Neural crest cell (in vitro differentiated cells): ENCODE measurements around the gene SDC4. TPM values are rescaled to one million over a fixed set of nuclear protein-coding genes. Genes with fewer than 3 reads are reported as not detected.

Experiments used
- DNase-seq: peaks from one replicate; pipeline ENCODE4 v3.0.0; 2021; ENCODE audit warnings: low read depth, mixed read lengths, low spot score
- H3K27ac Mint-ChIP-seq: one replicate; pipeline ENCODE4 v1.8.0; 2021; ENCODE audit warnings: mild to moderate bottlenecking, mixed read lengths; ENCODE audit not compliant: unreplicated experiment
- H3K27me3 Mint-ChIP-seq: 2 replicates; pipeline ENCODE4 v1.8.0; 2021; ENCODE audit warnings: low read depth, mild to moderate bottlenecking, mixed read lengths
- H3K36me3 Mint-ChIP-seq: 2 replicates; pipeline ENCODE4 v1.8.0; 2021; ENCODE audit warnings: low read depth, mild to moderate bottlenecking, mixed read lengths
- H3K4me1 Mint-ChIP-seq: 2 replicates; pipeline ENCODE4 v1.8.0; 2021; ENCODE audit warnings: mixed read lengths
- H3K4me3 Mint-ChIP-seq: one replicate; pipeline ENCODE4 v1.8.0; 2021; ENCODE audit warnings: mild to moderate bottlenecking, mixed read lengths
- H3K9me3 Mint-ChIP-seq: 2 replicates; pipeline ENCODE4 v1.8.0; 2021; ENCODE audit warnings: mixed read lengths
- total RNA-seq: library from RNA; stranded (reverse); gene quantifications from 2 replicates; pipeline ENCODE4 v1.2.1, GENCODE V29; 2021
- TF ChIP-seq, protein P1 (sequence below): fragments of 200-600 bp; sonication (generic); conservative IDR thresholded peaks from 2 replicates; pipeline ENCODE4 v1.5.0; 2021; ENCODE audit warnings: antibody characterized with exemption, mild to moderate bottlenecking

The SDC4 gene
- total RNA-seq, 1 donor from 2014 or later: 11.5 TPM

DNA sequence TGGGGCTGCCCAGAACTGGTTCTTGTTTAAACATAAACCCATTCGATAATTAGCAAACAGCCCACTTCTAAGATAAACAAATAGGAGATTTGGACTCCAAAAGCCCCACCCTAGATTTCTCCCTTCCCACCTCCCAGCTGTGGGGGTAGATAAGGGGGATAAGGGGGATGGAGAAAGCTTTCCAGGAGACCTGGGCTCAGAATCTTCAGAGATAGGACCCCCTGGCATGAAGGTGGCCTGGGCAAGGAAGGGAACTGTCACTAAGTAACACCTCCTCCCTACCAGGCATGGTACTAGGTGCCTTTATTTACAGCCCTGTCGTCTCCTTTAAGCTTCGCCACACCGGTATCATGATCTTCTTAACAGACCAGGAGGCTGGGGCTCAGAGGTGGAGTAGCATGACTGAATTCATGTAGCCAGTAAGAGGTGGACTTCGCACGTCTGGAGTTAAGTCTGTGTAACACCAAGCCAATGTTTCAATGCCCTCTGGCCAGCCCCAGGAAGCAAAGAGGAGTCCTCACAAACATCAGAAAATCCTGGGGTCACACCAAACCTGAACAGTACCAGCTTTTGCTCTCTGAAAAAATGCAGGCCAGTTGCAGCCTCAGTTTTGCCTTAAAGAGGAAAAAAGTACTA is 4.6 kb downstream of the SDC4 start:
- H3K36me3 Mint-ChIP-seq: no peaks in the 10 kb centered on the region

DNA sequence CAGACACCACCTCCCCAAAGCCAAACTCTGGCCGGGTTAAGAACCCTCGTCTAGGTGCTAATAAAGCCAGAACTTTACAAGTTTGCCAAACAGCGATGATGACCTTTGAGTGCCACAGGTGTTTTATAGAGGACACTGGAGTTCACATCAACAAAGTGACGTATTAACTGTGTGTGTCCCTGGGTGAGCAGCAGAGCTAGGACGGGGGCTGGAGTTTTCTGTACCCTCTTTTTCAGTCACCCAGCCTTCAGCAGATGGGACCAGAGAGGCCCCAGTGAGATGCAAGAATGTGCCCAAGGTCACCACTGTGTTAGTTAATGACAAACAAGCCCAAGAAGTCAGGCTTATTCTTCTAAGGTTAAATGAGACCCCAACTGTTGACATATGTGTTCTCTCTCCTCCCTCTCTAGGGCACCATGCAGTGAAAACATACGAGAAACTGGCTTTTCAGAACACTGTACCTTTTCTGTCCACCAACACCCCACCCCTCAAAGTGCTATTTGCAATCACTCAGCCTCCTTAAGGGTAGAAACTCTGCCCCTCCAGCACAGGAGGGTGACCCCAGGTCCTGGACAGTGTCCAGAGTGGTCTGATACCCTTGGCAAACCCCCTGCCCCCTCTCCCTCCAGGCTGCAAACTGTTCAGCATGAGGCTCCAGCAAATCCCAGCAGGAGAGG is 5.2 kb downstream of the SDC4 start:
- Mint-ChIP-seq H3K9me3 (no peaks in the 10 kb centered on the region), H3K4me1 (peaks cover 45% of the 10 kb centered on the region), H3K27me3 (peaks cover 9% of the 10 kb centered on the region), H3K4me3 (no peak overlapping the region), H3K27ac (no peak overlapping the region), H3K36me3 (no peaks in the 10 kb centered on the region)
- TF ChIP-seq, protein P1, sequence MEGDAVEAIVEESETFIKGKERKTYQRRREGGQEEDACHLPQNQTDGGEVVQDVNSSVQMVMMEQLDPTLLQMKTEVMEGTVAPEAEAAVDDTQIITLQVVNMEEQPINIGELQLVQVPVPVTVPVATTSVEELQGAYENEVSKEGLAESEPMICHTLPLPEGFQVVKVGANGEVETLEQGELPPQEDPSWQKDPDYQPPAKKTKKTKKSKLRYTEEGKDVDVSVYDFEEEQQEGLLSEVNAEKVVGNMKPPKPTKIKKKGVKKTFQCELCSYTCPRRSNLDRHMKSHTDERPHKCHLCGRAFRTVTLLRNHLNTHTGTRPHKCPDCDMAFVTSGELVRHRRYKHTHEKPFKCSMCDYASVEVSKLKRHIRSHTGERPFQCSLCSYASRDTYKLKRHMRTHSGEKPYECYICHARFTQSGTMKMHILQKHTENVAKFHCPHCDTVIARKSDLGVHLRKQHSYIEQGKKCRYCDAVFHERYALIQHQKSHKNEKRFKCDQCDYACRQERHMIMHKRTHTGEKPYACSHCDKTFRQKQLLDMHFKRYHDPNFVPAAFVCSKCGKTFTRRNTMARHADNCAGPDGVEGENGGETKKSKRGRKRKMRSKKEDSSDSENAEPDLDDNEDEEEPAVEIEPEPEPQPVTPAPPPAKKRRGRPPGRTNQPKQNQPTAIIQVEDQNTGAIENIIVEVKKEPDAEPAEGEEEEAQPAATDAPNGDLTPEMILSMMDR: no peak
- DNase-seq: no peak

More for the DNA sequence above, 4.6 kb downstream of the SDC4 start:
- Mint-ChIP-seq H3K27ac (no peak overlapping the region), H3K4me1 (peaks cover 45% of the 10 kb centered on the region), H3K4me3 (no peak overlapping the region), H3K27me3 (peaks cover 9% of the 10 kb centered on the region), H3K9me3 (no peaks in the 10 kb centered on the region)
- no peak for DNase-seq
- TF ChIP-seq, protein P1: no peak

DNA sequence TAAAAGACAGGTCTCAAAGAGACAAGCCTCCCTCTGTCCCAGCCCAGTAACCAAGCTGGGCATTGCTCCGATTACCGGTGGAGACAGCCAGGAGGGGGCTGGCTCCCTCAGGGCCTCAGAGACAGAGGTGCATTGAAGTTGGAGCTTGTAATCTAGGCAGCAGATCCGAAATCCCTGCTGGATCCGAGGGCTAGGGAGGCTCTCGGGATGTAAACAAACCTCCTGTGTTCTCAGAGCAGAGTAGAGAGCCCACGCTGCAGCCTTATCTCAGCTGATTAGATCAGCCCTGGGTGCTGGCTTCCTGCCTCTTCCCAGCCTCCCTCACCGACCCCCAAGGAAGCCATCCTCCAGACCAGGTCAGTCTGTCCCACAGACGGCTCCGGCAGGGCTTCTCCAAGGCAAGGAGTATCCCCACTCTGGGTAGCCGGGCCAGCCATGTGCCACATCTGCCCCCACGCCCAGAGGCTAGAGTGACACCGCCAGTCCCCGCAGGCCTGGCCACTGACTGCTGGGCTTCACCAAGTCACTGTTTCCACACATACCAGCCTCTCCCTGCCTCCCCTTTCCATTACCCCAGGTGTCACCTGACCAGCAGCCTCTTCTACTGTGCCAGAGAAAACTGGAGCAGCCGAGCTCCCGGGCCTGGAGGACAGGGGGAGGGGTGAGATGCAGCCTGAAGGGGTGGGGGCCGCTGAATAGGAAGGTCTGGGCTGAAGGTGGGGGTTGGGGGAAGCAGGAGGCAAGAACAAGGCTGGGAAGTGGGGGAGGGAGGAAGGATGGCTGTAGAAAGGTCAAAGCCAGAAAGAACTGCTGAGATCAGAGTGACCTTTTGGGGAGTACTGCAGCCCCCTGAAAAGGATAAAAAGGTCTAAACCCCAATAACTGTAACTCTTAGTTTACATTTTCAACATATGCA is 6.0 kb downstream of the SDC4 start:
- no peak overlapping the region for H3K4me3 Mint-ChIP-seq
- peak overlapping the region; percentile 27 for H3K27ac Mint-ChIP-seq
- H3K36me3 Mint-ChIP-seq: no peaks in the 10 kb centered on the region
- no peaks in the 10 kb centered on the region for H3K9me3 Mint-ChIP-seq
- no peak for DNase-seq
- peaks cover 39% of the 10 kb centered on the region for H3K4me1 Mint-ChIP-seq
- H3K27me3 Mint-ChIP-seq: peaks cover 3% of the 10 kb centered on the region
- TF ChIP-seq, protein P1: no peak

DNA sequence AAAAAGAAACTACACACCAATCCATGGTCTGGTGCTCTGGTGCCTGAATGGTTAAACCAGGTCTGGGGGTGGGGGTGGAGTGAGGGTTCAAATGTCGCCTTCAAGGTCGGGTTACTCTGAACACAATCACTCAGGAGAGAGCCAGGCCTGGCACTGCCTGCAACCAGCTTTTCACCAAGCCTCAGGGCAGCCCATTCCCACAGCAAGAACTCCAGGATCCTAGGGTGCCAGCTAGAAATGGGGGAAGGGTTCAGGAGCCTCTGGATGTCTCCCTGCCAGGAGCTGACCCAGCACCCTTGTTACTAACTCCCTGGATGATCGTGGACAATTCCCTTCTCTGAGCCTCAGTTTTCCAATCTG is 6.7 kb downstream of the SDC4 start:
- Mint-ChIP-seq H3K36me3 (no peaks in the 10 kb centered on the region), H3K4me1 (peaks cover 32% of the 10 kb centered on the region), H3K27me3 (no peaks in the 10 kb centered on the region), H3K27ac (no peak overlapping the region), H3K4me3 (no peak overlapping the region), H3K9me3 (no peaks in the 10 kb centered on the region)
- DNase-seq: no peak
- TF ChIP-seq, protein P1: no peak

DNA sequence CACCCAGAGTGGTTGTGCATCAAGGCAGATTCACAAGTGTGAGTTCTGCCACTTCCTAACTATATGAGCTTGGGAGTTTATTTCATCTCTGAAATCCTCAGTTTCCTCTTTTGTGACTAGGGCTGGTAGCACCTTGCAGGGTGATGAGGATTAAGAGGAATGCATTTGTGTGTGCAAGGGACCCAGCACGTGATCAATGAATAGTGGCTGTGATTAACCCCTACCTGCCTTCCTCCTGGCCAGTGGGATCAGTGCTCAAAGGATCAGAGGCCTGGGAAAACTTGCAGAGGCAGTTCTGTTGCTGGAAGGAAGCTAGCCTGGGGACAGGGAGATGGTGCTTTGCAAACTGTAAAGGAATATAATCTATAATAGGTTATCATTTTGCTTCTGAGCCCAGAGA is 7.3 kb downstream of the SDC4 start:
- H3K36me3 Mint-ChIP-seq: no peaks in the 10 kb centered on the region
- TF ChIP-seq, protein P1: no peak
- H3K9me3 Mint-ChIP-seq: no peaks in the 10 kb centered on the region
- peaks cover 30% of the 10 kb centered on the region for H3K4me1 Mint-ChIP-seq
- H3K27me3 Mint-ChIP-seq: no peaks in the 10 kb centered on the region
- H3K4me3 Mint-ChIP-seq: peak overlapping the region; percentile 27
- no peak for DNase-seq
- no peak overlapping the region for H3K27ac Mint-ChIP-seq
